Mesothelial cell of epicardium (in vitro differentiated cells): ENCODE measurements around the gene VSTM2L. TPM values are rescaled to one million over a fixed set of nuclear protein-coding genes. Genes with fewer than 3 reads are reported as not detected.

Source experiments
- DNase-seq, 2 experiments: peaks; one replicate each; pipeline ENCODE4 v3.0.0; 2021; ENCODE audit warnings: low spot score in 2 of 2; ENCODE audit not compliant: unreplicated experiment in 2 of 2
- H3K27ac Mint-ChIP-seq: 2 replicates; pipeline ENCODE4 v1.8.0; 2021; ENCODE audit warnings: mixed read lengths
- H3K27me3 Mint-ChIP-seq: 2 replicates; pipeline ENCODE4 v1.8.0; 2021; ENCODE audit warnings: low read depth, mixed read lengths
- H3K36me3 Mint-ChIP-seq: 2 replicates; pipeline ENCODE4 v1.8.0; 2021; ENCODE audit warnings: mixed read lengths
- H3K4me1 Mint-ChIP-seq: 2 replicates; pipeline ENCODE4 v1.8.0; 2021; ENCODE audit warnings: mixed read lengths
- H3K4me3 Mint-ChIP-seq: 2 replicates; pipeline ENCODE4 v1.8.0; 2021; ENCODE audit warnings: mild to moderate bottlenecking, moderate library complexity, mixed read lengths
- H3K9me3 Mint-ChIP-seq: 2 replicates; pipeline ENCODE4 v1.8.0; 2021; ENCODE audit warnings: mixed read lengths
- CTCF ChIP-seq: fragments of 200-600 bp; sonication (generic); IDR thresholded peaks from one replicate; pipeline ENCODE4 v1.5.0; 2021; ENCODE audit warnings: antibody characterized with exemption; ENCODE audit not compliant: unreplicated experiment
- total RNA-seq: library from RNA; stranded (reverse); gene quantifications from 3 replicates; pipeline ENCODE4 v1.2.1, GENCODE V29; 2021

The VSTM2L gene
- total RNA-seq, 1 donor from 2014 or later: 31.9 TPM

GRCh38 chr20:37948956-37949355, 46.0 kb downstream of the VSTM2L start:
- H3K36me3 Mint-ChIP-seq: peaks cover 3% of the 10 kb centered on the region
- H3K9me3 Mint-ChIP-seq: peaks cover 20% of the 10 kb centered on the region
- H3K4me3 Mint-ChIP-seq: no peak overlapping the region
- DNase-seq: no peak
- no peak for TF ChIP-seq CTCF
- no peaks in the 10 kb centered on the region for H3K4me1 Mint-ChIP-seq
- H3K27ac Mint-ChIP-seq: no peak overlapping the region
- H3K27me3 Mint-ChIP-seq: peaks cover 4% of the 10 kb centered on the region

GRCh38 chr20:37954190-37954589, 51.3 kb downstream of the VSTM2L start:
- Mint-ChIP-seq H3K36me3 (no peaks in the 10 kb centered on the region), H3K4me1 (peaks cover 2% of the 10 kb centered on the region), H3K9me3 (peaks cover 5% of the 10 kb centered on the region), H3K27me3 (peaks cover 3% of the 10 kb centered on the region), H3K4me3 (no peak overlapping the region), H3K27ac (no peak overlapping the region)
- TF ChIP-seq CTCF: no peak
- DNase-seq: no peak

- Mint-ChIP-seq H3K4me1 (peaks cover 2% of the 10 kb centered on the region), H3K4me3 (no peak overlapping the region), H3K9me3 (peaks cover 9% of the 10 kb centered on the region), H3K27ac (no peak overlapping the region), H3K36me3 (no peaks in the 10 kb centered on the region), H3K27me3 (peaks cover 6% of the 10 kb centered on the region)
- no peak for TF ChIP-seq CTCF
- peak in 1 of 2 experiments; percentile 22 for DNase-seq
Measured at GRCh38 chr20:37954626-37955025, 51.7 kb downstream of the VSTM2L start.

DNA sequence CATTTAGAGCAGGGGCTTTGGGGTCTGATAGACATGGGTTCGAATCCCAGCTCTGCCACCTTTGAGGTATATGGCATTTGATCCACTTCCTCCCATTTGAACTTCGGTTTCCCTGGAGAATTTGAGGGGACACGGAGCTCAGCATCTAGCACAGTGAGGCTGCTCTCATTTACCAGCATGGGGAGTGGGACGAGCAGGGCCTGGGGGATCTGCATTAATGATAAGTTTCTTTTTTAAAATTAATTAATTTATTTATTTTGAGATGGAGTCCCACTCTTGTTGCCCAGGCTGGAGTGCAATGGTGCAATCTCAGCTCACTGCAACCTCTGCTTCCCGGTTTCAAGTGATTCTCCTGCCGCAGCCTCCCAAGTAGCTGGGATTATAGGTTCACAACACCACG, 52.6 kb downstream of the VSTM2L start:
- Mint-ChIP-seq H3K4me1 (peaks cover 2% of the 10 kb centered on the region), H3K27me3 (peaks cover 7% of the 10 kb centered on the region), H3K9me3 (peaks cover 13% of the 10 kb centered on the region), H3K36me3 (no peaks in the 10 kb centered on the region), H3K27ac (no peak overlapping the region), H3K4me3 (no peak overlapping the region)
- DNase-seq: peak in 1 of 2 experiments; percentile 11
- TF ChIP-seq CTCF: no peak

GRCh38 chr20:37956107-37956585, 53.2 kb downstream of the VSTM2L start:
- Mint-ChIP-seq H3K4me1 (peaks cover 2% of the 10 kb centered on the region), H3K4me3 (no peak overlapping the region), H3K27me3 (peaks cover 7% of the 10 kb centered on the region), H3K36me3 (no peaks in the 10 kb centered on the region), H3K9me3 (peaks cover 16% of the 10 kb centered on the region), H3K27ac (no peak overlapping the region)
- peak in 1 of 2 experiments; percentile 7 for DNase-seq
- no peak for TF ChIP-seq CTCF

- peaks cover 22% of the 10 kb centered on the region for H3K9me3 Mint-ChIP-seq
- H3K4me1 Mint-ChIP-seq: peaks cover 2% of the 10 kb centered on the region
- no peak for TF ChIP-seq CTCF
- peaks cover 9% of the 10 kb centered on the region for H3K27me3 Mint-ChIP-seq
- H3K4me3 Mint-ChIP-seq: no peak overlapping the region
- DNase-seq: no peak
- no peak overlapping the region for H3K27ac Mint-ChIP-seq
- no peaks in the 10 kb centered on the region for H3K36me3 Mint-ChIP-seq
Measured at GRCh38 chr20:37958856-37959520, 56.1 kb downstream of the VSTM2L start.
